Tibial nerve (tissue), 3 donors: ENCODE results near the gene ACTL9.

Experiments
- POLR2A ChIP-seq, 2 donors: fragments of 450-650 bp; IDR thresholded peaks; one replicate each; pipeline ENCODE4 v1.6.1; 2017; ENCODE audit warnings: antibody characterized with exemption in 2 of 2, mild to moderate bottlenecking in 2 of 2, moderate library complexity in 2 of 2
- TF ChIP-seq, protein P1 (sequence below), 5 experiments: fragments of 200-600 bp in 3 of 5; fragments of 450-650 bp in 2 of 5; sonication (generic) in 3 of 5; IDR thresholded peaks; one replicate each; pipeline ENCODE4 v1.5.1; 2016 to 2019; ENCODE audit warnings: antibody characterized with exemption in 5 of 5, mild to moderate bottlenecking in 3 of 5, moderate library complexity in 2 of 5

DNA sequence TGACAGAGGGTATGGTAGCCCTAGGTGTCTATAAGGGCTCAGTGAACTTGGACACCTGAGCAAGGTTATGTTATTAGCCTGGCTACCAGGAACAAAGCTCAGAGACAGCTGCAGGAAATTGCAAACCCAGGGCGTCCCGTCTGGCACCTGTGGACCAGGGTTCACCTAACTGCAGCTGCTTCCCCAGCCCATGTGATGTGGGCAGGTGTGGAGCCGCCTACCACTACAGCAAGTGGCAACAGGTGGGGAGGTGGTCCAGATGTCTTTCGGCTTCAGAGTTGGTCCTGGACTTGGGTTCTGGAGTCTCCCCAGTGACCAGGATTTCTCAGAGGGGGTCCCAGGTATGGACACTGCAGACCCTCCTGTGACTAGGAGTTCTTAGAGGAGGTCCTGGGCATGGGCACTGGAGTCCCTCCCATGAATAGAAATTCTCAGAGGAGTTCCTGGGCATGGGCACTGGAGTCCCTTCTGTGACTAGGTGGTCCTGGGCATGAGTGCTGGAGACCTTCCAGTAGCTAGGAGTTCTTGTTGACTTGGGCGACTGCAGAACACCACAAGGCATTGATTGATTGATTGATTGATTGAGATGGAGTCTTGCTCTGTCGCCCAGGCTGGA lies 25.2 kb downstream of the ACTL9 start:
- TF ChIP-seq, protein P1, sequence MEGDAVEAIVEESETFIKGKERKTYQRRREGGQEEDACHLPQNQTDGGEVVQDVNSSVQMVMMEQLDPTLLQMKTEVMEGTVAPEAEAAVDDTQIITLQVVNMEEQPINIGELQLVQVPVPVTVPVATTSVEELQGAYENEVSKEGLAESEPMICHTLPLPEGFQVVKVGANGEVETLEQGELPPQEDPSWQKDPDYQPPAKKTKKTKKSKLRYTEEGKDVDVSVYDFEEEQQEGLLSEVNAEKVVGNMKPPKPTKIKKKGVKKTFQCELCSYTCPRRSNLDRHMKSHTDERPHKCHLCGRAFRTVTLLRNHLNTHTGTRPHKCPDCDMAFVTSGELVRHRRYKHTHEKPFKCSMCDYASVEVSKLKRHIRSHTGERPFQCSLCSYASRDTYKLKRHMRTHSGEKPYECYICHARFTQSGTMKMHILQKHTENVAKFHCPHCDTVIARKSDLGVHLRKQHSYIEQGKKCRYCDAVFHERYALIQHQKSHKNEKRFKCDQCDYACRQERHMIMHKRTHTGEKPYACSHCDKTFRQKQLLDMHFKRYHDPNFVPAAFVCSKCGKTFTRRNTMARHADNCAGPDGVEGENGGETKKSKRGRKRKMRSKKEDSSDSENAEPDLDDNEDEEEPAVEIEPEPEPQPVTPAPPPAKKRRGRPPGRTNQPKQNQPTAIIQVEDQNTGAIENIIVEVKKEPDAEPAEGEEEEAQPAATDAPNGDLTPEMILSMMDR (IDR thresholded peaks at IDR 0.05) = no peak
- TF ChIP-seq POLR2A (IDR thresholded peaks at IDR 0.05) = no peak
